SK-N-SH (cell line): ENCODE results near the gene C1D. TPM values are rescaled to one million over a fixed set of nuclear protein-coding genes. Genes with fewer than 3 reads are reported as not detected.

Experiments
- CTCF ChIA-PET: fragments of 300-600, 350-600 bp; formaldehyde crosslinking; extraction: SDS; loops from one replicate; lab custom pipeline; 2021; lab: Yijun Ruan, JAX
- POLR2A ChIA-PET: fragments of 350-600 bp; sonication (Branson Sonifier 250); formaldehyde crosslinking; extraction: SDS; loops from one replicate; lab custom pipeline; 2020; ENCODE audit warnings: antibody characterized with exemption, inconsistent platforms; lab: Yijun Ruan, JAX
- DNase-seq: peaks from one replicate; pipeline ENCODE4 v3.0.0; 2012
- H2AFZ ChIP-seq: fragments of 200-600 bp; sonication (generic); 2 replicates; pipeline ENCODE4 v1.8.1; 2016; ENCODE audit warnings: antibody characterized with exemption, mild to moderate bottlenecking, low read depth
- H3F3A ChIP-seq: fragments of 200-600 bp; sonication (generic); replicated peaks from 2 replicates; pipeline ENCODE3; 2016; ENCODE audit warnings: antibody characterized with exemption, mild to moderate bottlenecking; ENCODE audit not compliant: insufficient read depth
- H3K27ac ChIP-seq, 2 experiments: fragments of 200-500 bp in 1 of 2; fragments of 200-600 bp in 1 of 2; sonication (Bioruptor generic) in 1 of 2; sonication (generic), shearing (Covaris generic) in 1 of 2; 2 replicates each; pipeline versions ENCODE4 v1.5.1 to v1.6.1; 2014 to 2016; ENCODE audit warnings: low read depth in 2 of 2, inconsistent platforms in 1 of 2, low read length in 1 of 2, mild to moderate bottlenecking in 1 of 2, mixed read lengths in 1 of 2
- H3K27me3 ChIP-seq: fragments of 200-600 bp; sonication (generic), shearing (Covaris generic); 2 replicates; pipeline ENCODE4 v1.6.1; 2016; ENCODE audit warnings: mixed run types; ENCODE audit not compliant: insufficient read depth
- H3K36me3 ChIP-seq, 2 experiments: fragments of 200-500 bp in 1 of 2; fragments of 200-600 bp in 1 of 2; sonication (Bioruptor generic) in 1 of 2; sonication (generic) in 1 of 2; replicated peaks in 1 of 2; 2 replicates each; pipeline versions ENCODE3 to v1.5.1; 2014 to 2016; ENCODE audit warnings: low read length in 1 of 2, mild to moderate bottlenecking in 1 of 2; ENCODE audit not compliant: insufficient read depth in 2 of 2, control insufficient read depth in 1 of 2
- H3K4me1 ChIP-seq, 2 experiments: fragments of 200-500 bp in 1 of 2; fragments of 200-600 bp in 1 of 2; sonication (Bioruptor generic) in 1 of 2; sonication (generic), shearing (Covaris generic) in 1 of 2; 2 replicates each; pipeline versions ENCODE4 v1.5.1 to v1.6.1; 2014 to 2016; ENCODE audit warnings: low read depth in 1 of 2, low read length in 1 of 2, mixed run types in 1 of 2; ENCODE audit not compliant: insufficient read depth in 2 of 2, control insufficient read depth in 1 of 2
- H3K4me2 ChIP-seq: fragments of 200-600 bp; sonication (generic), shearing (Covaris generic); 2 replicates; pipeline ENCODE4 v1.6.1; 2017; ENCODE audit warnings: mixed run types
- H3K4me3 ChIP-seq, 2 experiments: fragments of 200-500 bp in 1 of 2; fragments of 200-600 bp in 1 of 2; sonication (Bioruptor generic) in 1 of 2; sonication (generic), shearing (Covaris generic) in 1 of 2; 2 replicates each; pipeline versions ENCODE4 v1.5.1 to v1.8.1; 2014 to 2016; ENCODE audit warnings: low read depth in 2 of 2, inconsistent platforms in 1 of 2, low read length in 1 of 2, mild to moderate bottlenecking in 1 of 2, mixed read lengths in 1 of 2, moderate library complexity in 1 of 2
- H3K79me2 ChIP-seq: fragments of 200-600 bp; sonication (generic); 2 replicates; pipeline ENCODE4 v1.8.1; 2017; ENCODE audit warnings: mild to moderate bottlenecking; ENCODE audit not compliant: insufficient read depth
- H3K9ac ChIP-seq: fragments of 200-600 bp; sonication (generic); 2 replicates; pipeline ENCODE4 v1.6.1; 2017; ENCODE audit warnings: mixed run types
- H3K9me2 ChIP-seq: fragments of 200-600 bp; sonication (generic); 2 replicates; pipeline ENCODE4 v1.6.1; 2017; ENCODE audit warnings: mixed run types
- H3K9me3 ChIP-seq: fragments of 200-600 bp; sonication (generic); 2 replicates; pipeline ENCODE4 v1.6.1; 2017; ENCODE audit warnings: mixed run types, mild to moderate bottlenecking, moderate library complexity
- H4K20me1 ChIP-seq: fragments of 200-600 bp; sonication (generic); 2 replicates; pipeline ENCODE4 v1.6.1; 2017; ENCODE audit warnings: mild to moderate bottlenecking, mixed run types; ENCODE audit not compliant: insufficient read depth
- GATA2 ChIP-seq: sonication (generic); formaldehyde crosslinking; IDR thresholded peaks from 2 replicates; pipeline ENCODE4 v1.5.0; 2020; ENCODE audit warnings: mild to moderate bottlenecking, missing genetic modification reagents
- JUND ChIP-seq: IDR thresholded peaks from 2 replicates; pipeline ENCODE4 v1.4.0; 2012
- MXI1 ChIP-seq: IDR thresholded peaks from 2 replicates; pipeline ENCODE4 v1.6.1; 2012; ENCODE audit warnings: mild to moderate bottlenecking, low read depth, low read length, improper control_type of control experiment
- REST ChIP-seq: IDR thresholded peaks from 2 replicates; pipeline ENCODE4 v1.6.1; 2012; ENCODE audit warnings: mild to moderate bottlenecking, low read depth, low read length, moderate library complexity
- SIN3A ChIP-seq: IDR thresholded peaks from 2 replicates; pipeline ENCODE4 v1.6.1; 2012; ENCODE audit warnings: low read depth, mild to moderate bottlenecking, low read length, moderate library complexity, borderline replicate concordance
- TAF1 ChIP-seq: IDR thresholded peaks from 2 replicates; pipeline ENCODE4 v1.6.1; 2012; ENCODE audit warnings: low read depth, mild to moderate bottlenecking, low read length, moderate library complexity, borderline replicate concordance
- WGBS: methylation state at CpG from one replicate; pipeline ENCODE4 v1.1.6; 2017; ENCODE audit warnings: low lambda C conversion rate; 5-methylcytosine and 5-hydroxymethylcytosine counted together
- polyA plus RNA-seq, 3 experiments: library from polyadenylated mRNA; depleted of rRNA; stranded (reverse); fragments of >200 nt; gene quantifications; 2 replicates each; pipeline ENCODE4 v1.2.3, GENCODE V29; 2012
- TF ChIP-seq, protein P1 (sequence below): IDR thresholded peaks from 2 replicates; pipeline ENCODE4 v1.4.0; 2012; ENCODE audit warnings: low read depth
- TF ChIP-seq, protein P2 (sequence below): IDR thresholded peaks from 2 replicates; pipeline ENCODE4 v1.4.0; 2012; ENCODE audit warnings: low read depth, borderline replicate concordance

The C1D gene
- polyA plus RNA-seq, 1 of the 3 experiments (the other 2 are of a cell fraction), result 45.9 TPM

- H2AFZ ChIP-seq, result no peak overlapping the region
- DNase-seq, result no peak
- ChIA-PET POLR2A (no interaction called here), CTCF (interaction anchor here (1.2 to 1.8 kb wide), 3 partner anchors 32 to 351 kb away, joined by 3 to 7 read pairs (median 4); no protein-coding TSS in a partner anchor)
- H3K9me2 ChIP-seq, result no peaks in the 10 kb centered on the region
- H3K79me2 ChIP-seq, result no peaks in the 10 kb centered on the region
- no peaks in the 10 kb centered on the region for H3F3A ChIP-seq
- no peak overlapping the region for H3K9ac ChIP-seq
- no peak overlapping the region for H3K27ac ChIP-seq
- 41% methylated on average over 1 of the region's 1 CpG for WGBS
- no peaks in the 10 kb centered on the region for H3K9me3 ChIP-seq
- peaks cover 4 to 5% of the 10 kb centered on the region in 2 experiments; a peak in 3 of 4 replicates for H3K4me1 ChIP-seq
- TF ChIP-seq, protein P1, sequence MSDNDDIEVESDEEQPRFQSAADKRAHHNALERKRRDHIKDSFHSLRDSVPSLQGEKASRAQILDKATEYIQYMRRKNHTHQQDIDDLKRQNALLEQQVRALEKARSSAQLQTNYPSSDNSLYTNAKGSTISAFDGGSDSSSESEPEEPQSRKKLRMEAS, result no peak
- TF ChIP-seq, protein P2, sequence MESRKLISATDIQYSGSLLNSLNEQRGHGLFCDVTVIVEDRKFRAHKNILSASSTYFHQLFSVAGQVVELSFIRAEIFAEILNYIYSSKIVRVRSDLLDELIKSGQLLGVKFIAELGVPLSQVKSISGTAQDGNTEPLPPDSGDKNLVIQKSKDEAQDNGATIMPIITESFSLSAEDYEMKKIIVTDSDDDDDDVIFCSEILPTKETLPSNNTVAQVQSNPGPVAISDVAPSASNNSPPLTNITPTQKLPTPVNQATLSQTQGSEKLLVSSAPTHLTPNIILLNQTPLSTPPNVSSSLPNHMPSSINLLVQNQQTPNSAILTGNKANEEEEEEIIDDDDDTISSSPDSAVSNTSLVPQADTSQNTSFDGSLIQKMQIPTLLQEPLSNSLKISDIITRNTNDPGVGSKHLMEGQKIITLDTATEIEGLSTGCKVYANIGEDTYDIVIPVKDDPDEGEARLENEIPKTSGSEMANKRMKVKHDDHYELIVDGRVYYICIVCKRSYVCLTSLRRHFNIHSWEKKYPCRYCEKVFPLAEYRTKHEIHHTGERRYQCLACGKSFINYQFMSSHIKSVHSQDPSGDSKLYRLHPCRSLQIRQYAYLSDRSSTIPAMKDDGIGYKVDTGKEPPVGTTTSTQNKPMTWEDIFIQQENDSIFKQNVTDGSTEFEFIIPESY, result no peak
- TF ChIP-seq SIN3A, result no peak
- TF ChIP-seq MXI1, result no peak
- no peak for TF ChIP-seq TAF1
- no peak for TF ChIP-seq GATA2 (CRISPR knock-in tag)
- no peak for TF ChIP-seq REST
- no peak overlapping the region for H3K4me2 ChIP-seq
- no peaks in the 10 kb centered on the region for H4K20me1 ChIP-seq
- no peak overlapping the region for H3K4me3 ChIP-seq
- H3K36me3 ChIP-seq, result no peaks in the 10 kb centered on the region
- H3K27me3 ChIP-seq, result no peaks in the 10 kb centered on the region
Observed at GRCh38 chr2:68089961-68090360, 27.2 kb upstream of the C1D start.

DNA sequence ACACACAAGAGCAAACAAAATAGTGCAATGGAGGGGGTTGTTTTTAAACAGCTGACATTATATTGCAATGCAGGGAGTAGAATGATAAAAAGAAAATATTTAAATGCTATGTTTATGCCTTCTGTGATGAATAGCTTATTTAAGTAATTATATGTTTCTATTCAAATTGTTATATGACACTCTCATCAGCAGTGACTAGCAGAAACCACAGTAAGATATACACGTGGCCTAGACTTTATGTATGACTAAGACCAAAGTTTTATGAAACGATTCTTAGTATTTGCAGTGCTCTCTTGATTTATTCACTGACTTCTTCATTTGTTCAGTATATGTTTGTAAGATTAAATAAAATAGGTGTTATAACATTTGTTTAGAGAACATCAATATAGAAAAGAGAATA lies 26.1 kb upstream of the C1D start:
- Histone ChIP-seq H3K36me3 (no peaks in the 10 kb centered on the region), H3K79me2 (no peaks in the 10 kb centered on the region), H3K4me1 (peaks cover 4 to 5% of the 10 kb centered on the region in 2 experiments; a peak in 3 of 4 replicates), H4K20me1 (no peaks in the 10 kb centered on the region), H3K4me3 (no peak overlapping the region), H3F3A (no peaks in the 10 kb centered on the region), H3K4me2 (no peak overlapping the region), H3K27me3 (no peaks in the 10 kb centered on the region), H3K9me3 (no peaks in the 10 kb centered on the region), H3K27ac (no peak overlapping the region), H2AFZ (no peak overlapping the region), H3K9ac (no peak overlapping the region), H3K9me2 (no peaks in the 10 kb centered on the region)
- CTCF ChIA-PET, result interaction anchor here (0.7 to 1.8 kb wide), 4 partner anchors 14 to 900 kb away, joined by 3 to 4 read pairs (median 3); no protein-coding TSS in a partner anchor
- POLR2A ChIA-PET, result no interaction called here
- WGBS, result 57% methylated on average over 2 of the region's 2 CpGs
- DNase-seq, result no peak
- TF ChIP-seq JUND (no peak), SIN3A (no peak)
